Immature natural killer cell (primary cell): ENCODE measurements around the gene TMEM273. TPM values are rescaled to one million over a fixed set of nuclear protein-coding genes. Genes with fewer than 3 reads are reported as not detected.

Experiments used
- DNase-seq, 3 donors: peaks; one replicate each; pipeline ENCODE4 v3.0.0; 2022; ENCODE audit warnings: mixed read lengths in 1 of 3
- H3K27ac Mint-ChIP-seq, 6 donors: one replicate each; pipeline ENCODE4 v1.8.0; 2020; ENCODE audit warnings: mixed read lengths in 6 of 6, mild to moderate bottlenecking in 5 of 6, inconsistent platforms in 4 of 6, moderate library complexity in 3 of 6
- H3K27me3 Mint-ChIP-seq, 3 donors: one replicate each; pipeline ENCODE4 v1.8.0; 2020 to 2021; ENCODE audit warnings: low read depth in 3 of 3, mild to moderate bottlenecking in 3 of 3, mixed read lengths in 3 of 3, moderate library complexity in 3 of 3, inconsistent platforms in 1 of 3
- H3K36me3 Mint-ChIP-seq, 3 donors: one replicate each; pipeline ENCODE4 v1.8.0; 2020; ENCODE audit warnings: mixed read lengths in 3 of 3, inconsistent platforms in 2 of 3, mild to moderate bottlenecking in 2 of 3
- H3K4me1 Mint-ChIP-seq, 2 donors: one replicate each; pipeline ENCODE4 v1.8.0; 2020; ENCODE audit warnings: inconsistent platforms in 2 of 2, mild to moderate bottlenecking in 2 of 2, mixed read lengths in 2 of 2, moderate library complexity in 1 of 2
- H3K4me3 Mint-ChIP-seq, 5 donors: one replicate each; pipeline ENCODE4 v1.8.0; 2020; ENCODE audit warnings: mild to moderate bottlenecking in 5 of 5, mixed read lengths in 5 of 5, inconsistent platforms in 3 of 5, moderate library complexity in 3 of 5
- H3K9me3 Mint-ChIP-seq, 6 donors: one replicate each; pipeline ENCODE4 v1.8.0; 2020; ENCODE audit warnings: mild to moderate bottlenecking in 6 of 6, mixed read lengths in 6 of 6, inconsistent platforms in 4 of 6, moderate library complexity in 3 of 6
- polyA plus RNA-seq, 3 donors: library from polyadenylated mRNA; unstranded; fragments of 300-500 nt; fragmentation: Illumina TruSeq; gene quantifications; one replicate each; pipeline ENCODE4 v1.2.3, GENCODE V29; 2021

TMEM273 gene
- polyA plus RNA-seq, 3 donors from 2014 or later, result 23.4 to 114 (median 47.0) TPM

- H3K4me3 Mint-ChIP-seq, result peak overlapping the region in 2 of 5 donors; percentile 50 to 53
- no peak overlapping the region for H3K27ac Mint-ChIP-seq
- H3K36me3 Mint-ChIP-seq, result no peaks in the 10 kb centered on the region
- H3K9me3 Mint-ChIP-seq, result no peaks in the 10 kb centered on the region
- H3K4me1 Mint-ChIP-seq, result peaks cover 4 to 8% of the 10 kb centered on the region in 2 donors
- peaks cover 0 to 14% (median 10%) of the 10 kb centered on the region in 3 donors for H3K27me3 Mint-ChIP-seq
- DNase-seq, result no peak
These were observed 71.4 kb downstream of the TMEM273 start for GRCh38 chr10:49116509-49117375.

- Mint-ChIP-seq H3K27me3 (peaks cover 0 to 16% (median 9%) of the 10 kb centered on the region in 3 donors), H3K36me3 (no peaks in the 10 kb centered on the region), H3K4me1 (peaks cover 4 to 8% of the 10 kb centered on the region in 2 donors), H3K27ac (no peak overlapping the region), H3K9me3 (no peaks in the 10 kb centered on the region), H3K4me3 (peak overlapping the region; percentile 50 to 67 (median 56))
- no peak for DNase-seq
These were observed 72.2 kb downstream of the TMEM273 start for GRCh38 chr10:49115796-49116508.

- peak within 1 kb of the TSS in 1 of 6 donors; percentile 24 for H3K27ac Mint-ChIP-seq
- no peaks in the 10 kb centered on the region for H3K9me3 Mint-ChIP-seq
- peak within 1 kb of the TSS; percentile 70 to 80 (median 77) for H3K4me3 Mint-ChIP-seq
- no peaks in the 10 kb centered on the region for H3K36me3 Mint-ChIP-seq
- peak; percentile 16 to 27 (median 26) for DNase-seq
- H3K4me1 Mint-ChIP-seq, result peaks cover 4 to 8% of the 10 kb centered on the region in 2 donors
- H3K27me3 Mint-ChIP-seq, result peaks cover 0 to 15% (median 7%) of the 10 kb centered on the region in 3 donors
These were observed 73.0 kb downstream of the TMEM273 start, which contains the start of gene VSTM4 for GRCh38 chr10:49115015-49115795. TSS of gene VSTM4 (minus strand) at chr10:49115522. CDS start at chr10:49115485, 37 bp downstream.

- H3K4me1 Mint-ChIP-seq, result peaks cover 4 to 8% of the 10 kb centered on the region in 2 donors
- H3K27me3 Mint-ChIP-seq, result peaks cover 0 to 19% (median 7%) of the 10 kb centered on the region in 3 donors
- H3K36me3 Mint-ChIP-seq, result no peaks in the 10 kb centered on the region
- H3K4me3 Mint-ChIP-seq, result peak overlapping the region; percentile 70 to 80 (median 77)
- peak overlapping the region in 1 of 6 donors; percentile 24 for H3K27ac Mint-ChIP-seq
- no peak for DNase-seq
- no peaks in the 10 kb centered on the region for H3K9me3 Mint-ChIP-seq
These were observed 73.5 kb downstream of the TMEM273 start for GRCh38 chr10:49114718-49115014.

- Mint-ChIP-seq H3K27me3 (peaks cover 0 to 19% (median 7%) of the 10 kb centered on the region in 3 donors), H3K9me3 (no peaks in the 10 kb centered on the region), H3K27ac (no peak overlapping the region), H3K36me3 (no peaks in the 10 kb centered on the region), H3K4me1 (peaks cover 4 to 8% of the 10 kb centered on the region in 2 donors), H3K4me3 (peak overlapping the region in 4 of 5 donors; percentile 15 to 80 (median 48))
- DNase-seq, result no peak
These were observed 74.5 kb downstream of the TMEM273 start for GRCh38 chr10:49113741-49114141.

GRCh38 chr10:49112851-49113250 lies 75.3 kb downstream of the TMEM273 start:
- H3K27ac Mint-ChIP-seq, result no peak overlapping the region
- DNase-seq, result no peak
- H3K27me3 Mint-ChIP-seq, result peaks cover 0 to 19% (median 6%) of the 10 kb centered on the region in 3 donors

GRCh38 chr10:49112098-49112497 lies 76.1 kb downstream of the TMEM273 start:
- peaks cover 4 to 8% of the 10 kb centered on the region in 2 donors for H3K4me1 Mint-ChIP-seq
- no peaks in the 10 kb centered on the region for H3K9me3 Mint-ChIP-seq
- H3K27ac Mint-ChIP-seq, result no peak overlapping the region
- H3K27me3 Mint-ChIP-seq, result peaks cover 0 to 14% (median 3%) of the 10 kb centered on the region in 3 donors
- DNase-seq, result no peak
- H3K36me3 Mint-ChIP-seq, result no peaks in the 10 kb centered on the region
- no peak overlapping the region for H3K4me3 Mint-ChIP-seq

More at GRCh38 chr10:49112851-49113250, 75.3 kb downstream of the TMEM273 start:
- peaks cover 4 to 8% of the 10 kb centered on the region in 2 donors for H3K4me1 Mint-ChIP-seq
- H3K36me3 Mint-ChIP-seq, result no peaks in the 10 kb centered on the region
- H3K4me3 Mint-ChIP-seq, result no peak overlapping the region
- H3K9me3 Mint-ChIP-seq, result no peaks in the 10 kb centered on the region

- no peak overlapping the region for H3K27ac Mint-ChIP-seq
- H3K27me3 Mint-ChIP-seq, result peaks cover 0 to 12% (median 3%) of the 10 kb centered on the region in 3 donors
- no peaks in the 10 kb centered on the region for H3K36me3 Mint-ChIP-seq
- H3K4me3 Mint-ChIP-seq, result no peak overlapping the region
- H3K4me1 Mint-ChIP-seq, result peaks cover 4 to 8% of the 10 kb centered on the region in 2 donors
- DNase-seq, result no peak
- H3K9me3 Mint-ChIP-seq, result no peaks in the 10 kb centered on the region
These were observed 76.9 kb downstream of the TMEM273 start for GRCh38 chr10:49111320-49111698.

- no peak for DNase-seq
- H3K9me3 Mint-ChIP-seq, result no peaks in the 10 kb centered on the region
- no peak overlapping the region for H3K4me3 Mint-ChIP-seq
- no peak overlapping the region for H3K27ac Mint-ChIP-seq
- no peaks in the 10 kb centered on the region for H3K36me3 Mint-ChIP-seq
- H3K27me3 Mint-ChIP-seq, result peaks cover 0 to 7% (median 3%) of the 10 kb centered on the region in 3 donors
- H3K4me1 Mint-ChIP-seq, result peaks cover 3 to 8% of the 10 kb centered on the region in 2 donors
These were observed 77.4 kb downstream of the TMEM273 start for GRCh38 chr10:49110684-49111319.

GRCh38 chr10:49109669-49110340 lies 78.4 kb downstream of the TMEM273 start:
- Mint-ChIP-seq H3K36me3 (no peaks in the 10 kb centered on the region), H3K9me3 (no peaks in the 10 kb centered on the region), H3K27me3 (peaks cover 3 to 6% (median 4%) of the 10 kb centered on the region in 3 donors), H3K27ac (no peak overlapping the region), H3K4me1 (peaks cover 2 to 7% of the 10 kb centered on the region in 2 donors), H3K4me3 (no peak overlapping the region)
- no peak for DNase-seq

GRCh38 chr10:49108656-49109055 lies 79.5 kb downstream of the TMEM273 start:
- no peaks in the 10 kb centered on the region for H3K4me1 Mint-ChIP-seq
- peaks cover 3 to 6% (median 4%) of the 10 kb centered on the region in 3 donors for H3K27me3 Mint-ChIP-seq
- H3K36me3 Mint-ChIP-seq, result no peaks in the 10 kb centered on the region
- H3K27ac Mint-ChIP-seq, result no peak overlapping the region
- no peaks in the 10 kb centered on the region for H3K9me3 Mint-ChIP-seq
- H3K4me3 Mint-ChIP-seq, result no peak overlapping the region
- no peak for DNase-seq

- peaks cover 3 to 6% (median 4%) of the 10 kb centered on the region in 3 donors for H3K27me3 Mint-ChIP-seq
- no peaks in the 10 kb centered on the region for H3K4me1 Mint-ChIP-seq
- H3K36me3 Mint-ChIP-seq, result no peaks in the 10 kb centered on the region
- no peak overlapping the region for H3K27ac Mint-ChIP-seq
- DNase-seq, result no peak
- no peaks in the 10 kb centered on the region for H3K9me3 Mint-ChIP-seq
- H3K4me3 Mint-ChIP-seq, result no peak overlapping the region
These were observed 80.3 kb downstream of the TMEM273 start for GRCh38 chr10:49107887-49108267.
